GM18951 (cell line): ENCODE data around the gene EEF1AKMT2.

Source experiments
- POLR2A ChIP-seq: IDR thresholded peaks from 4 replicates; pipeline ENCODE4 v1.6.1; 2011; ENCODE audit warnings: mild to moderate bottlenecking; ENCODE audit not compliant: insufficient read length, insufficient read depth; ENCODE audit errors: extremely low read depth
- in situ Hi-C: fragments of 300-500 bp; cut with MboI; formaldehyde crosslinking; loops from one replicate; pipeline ENCODE4 v1.12.0; 2022; ENCODE audit warnings: low sequenced_read_pairs, mixed read lengths, inconsistent platforms; ENCODE audit not compliant: unreplicated experiment

The EEF1AKMT2 gene

DNA sequence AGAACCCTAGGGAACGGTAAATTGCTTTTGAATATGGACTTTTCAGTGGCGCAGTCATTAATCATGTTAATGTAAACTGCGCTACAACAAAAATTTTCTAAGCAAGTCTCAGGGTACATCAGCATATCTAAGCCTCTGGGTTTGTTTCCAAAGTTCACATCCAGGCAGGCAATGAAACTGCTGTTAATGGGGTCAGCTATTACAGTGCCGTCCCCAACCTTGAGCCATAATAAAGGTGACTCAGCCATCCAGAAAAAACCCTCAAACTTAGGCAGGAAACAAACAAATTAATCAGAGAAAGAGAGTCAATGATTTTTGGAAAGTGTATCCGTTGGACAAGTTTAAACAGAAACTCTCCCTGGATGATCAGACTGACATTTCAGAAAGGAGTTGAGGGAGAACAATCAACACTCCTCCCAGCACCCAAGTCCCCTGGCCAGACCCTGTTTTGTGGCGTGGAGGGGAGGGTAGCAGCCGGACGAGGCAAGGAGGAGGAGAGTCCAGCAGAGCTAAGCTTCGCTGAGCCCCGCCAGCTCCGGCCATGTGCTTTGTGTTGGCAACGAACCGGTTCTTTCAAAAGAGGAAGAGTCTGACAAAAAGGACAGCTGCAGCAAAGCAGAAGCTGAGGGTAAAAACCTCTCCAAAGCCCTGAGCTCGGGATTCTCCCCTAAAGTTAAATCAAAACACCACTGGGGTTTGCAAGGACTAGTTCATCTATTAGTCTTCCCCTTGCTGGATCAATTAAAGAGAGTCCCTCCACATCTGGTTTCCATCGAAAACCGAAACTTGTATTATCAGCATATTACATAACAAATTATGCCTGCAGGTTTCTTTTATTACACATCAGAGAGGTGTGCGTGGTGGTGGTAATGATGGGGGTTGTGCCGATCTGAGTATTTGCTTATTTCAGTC is 51.1 kb downstream of the EEF1AKMT2 start:
- in situ Hi-C loops: loop anchor here (10.0 kb wide), 1 partner anchor 206 kb away; no protein-coding TSS in a partner anchor
- no peak for TF ChIP-seq POLR2A

DNA sequence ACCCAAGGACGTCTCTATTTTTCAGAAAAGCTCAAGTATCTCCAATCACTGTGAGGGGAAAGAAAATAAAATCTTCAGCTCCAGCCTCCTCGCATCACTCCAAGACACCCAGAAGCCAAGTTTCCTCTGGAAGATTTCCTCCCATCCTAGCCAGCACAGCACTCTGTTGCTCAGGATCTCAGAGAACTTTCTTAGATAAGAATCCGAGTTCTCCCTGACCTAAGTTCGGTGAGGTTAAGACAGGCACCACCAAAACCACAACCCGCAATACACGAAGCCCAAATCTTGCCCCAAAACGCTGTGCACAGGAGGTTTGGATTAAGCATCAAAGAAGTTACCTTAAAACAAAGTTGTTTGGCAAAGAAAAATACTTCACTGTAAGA is 51.7 kb downstream of the EEF1AKMT2 start:
- TF ChIP-seq POLR2A: no peak
- in situ Hi-C loops: loop anchor here (10.0 kb wide), 1 partner anchor 205 kb away; no protein-coding TSS in a partner anchor

DNA sequence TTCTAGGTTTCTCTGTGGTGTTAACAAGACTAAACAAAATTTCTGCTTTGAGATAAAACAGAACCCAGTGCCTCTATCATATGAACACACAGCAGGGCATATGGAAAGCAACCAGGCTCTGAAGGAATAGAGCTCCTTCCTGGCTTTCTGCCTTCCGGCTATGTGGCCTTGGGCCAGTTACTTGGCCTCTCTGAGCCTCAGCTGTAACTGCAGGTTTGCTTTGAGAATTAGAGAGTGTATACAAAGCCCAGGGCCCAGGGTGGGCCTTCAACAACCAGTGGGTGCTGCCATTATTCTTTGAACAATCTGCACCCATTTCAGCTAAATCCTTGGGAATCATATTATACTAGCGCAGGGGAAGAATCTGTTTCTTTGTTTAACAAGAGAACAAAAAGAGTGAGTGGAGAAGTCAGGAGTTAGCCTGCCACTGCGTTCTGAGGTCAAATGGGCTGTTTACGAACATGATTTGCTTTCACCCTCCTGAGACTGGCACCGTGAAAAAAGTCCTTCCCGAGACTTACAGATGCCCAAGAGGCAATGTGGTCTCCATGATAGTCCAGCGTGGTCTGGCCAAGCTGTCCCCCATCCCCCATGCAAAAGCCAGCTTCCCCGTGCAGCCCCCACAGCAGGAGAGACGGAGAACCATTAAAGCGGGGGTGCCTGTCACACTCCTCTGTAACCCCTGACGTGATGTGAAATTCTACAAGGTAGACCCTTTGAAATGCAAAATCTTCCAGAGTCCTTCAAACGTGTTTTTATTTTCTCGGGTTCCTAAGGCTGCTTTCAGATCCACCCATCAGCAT is 52.4 kb downstream of the EEF1AKMT2 start:
- in situ Hi-C loops: no loop called here
- no peak for TF ChIP-seq POLR2A

DNA sequence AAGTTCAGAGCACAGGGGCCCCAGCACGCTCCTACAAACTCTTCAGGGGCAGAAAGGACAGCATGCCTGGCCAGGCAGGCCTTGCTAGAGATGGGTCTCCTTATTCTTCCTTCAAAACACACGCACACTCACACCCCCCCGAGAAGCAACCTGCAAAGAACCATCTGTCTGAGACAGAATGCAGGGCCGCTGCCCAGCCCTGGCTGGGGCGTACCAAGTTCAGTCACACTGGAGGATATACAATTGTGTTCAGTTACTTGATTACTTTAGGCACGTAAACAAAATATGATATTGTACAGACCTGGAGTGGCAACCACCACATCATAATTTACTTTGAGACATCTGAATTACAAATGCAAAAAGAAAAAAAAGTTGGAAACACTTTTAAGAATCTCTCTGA is 53.2 kb downstream of the EEF1AKMT2 start:
- in situ Hi-C loops: no loop called here
- TF ChIP-seq POLR2A: no peak

DNA sequence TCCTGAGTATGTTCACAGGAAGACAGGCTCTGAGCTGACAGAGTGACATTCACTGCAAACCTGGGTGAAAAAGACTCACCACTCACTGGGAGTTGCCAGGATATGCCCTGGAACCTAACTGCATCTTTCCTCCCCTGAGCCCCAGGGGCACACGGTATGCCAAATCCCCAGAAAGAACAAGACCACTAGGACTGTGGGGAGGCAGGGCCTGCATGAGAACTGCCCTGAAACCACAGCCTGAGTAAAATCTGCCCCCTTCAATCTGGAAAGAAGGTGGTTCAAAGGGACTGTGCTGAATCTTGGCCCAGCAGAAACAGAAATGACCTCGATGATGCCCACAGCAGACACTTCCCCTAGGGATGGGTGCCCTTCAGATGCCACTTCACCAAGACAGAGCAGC is 54.0 kb downstream of the EEF1AKMT2 start:
- TF ChIP-seq POLR2A: no peak
- in situ Hi-C loops: no loop called here

DNA sequence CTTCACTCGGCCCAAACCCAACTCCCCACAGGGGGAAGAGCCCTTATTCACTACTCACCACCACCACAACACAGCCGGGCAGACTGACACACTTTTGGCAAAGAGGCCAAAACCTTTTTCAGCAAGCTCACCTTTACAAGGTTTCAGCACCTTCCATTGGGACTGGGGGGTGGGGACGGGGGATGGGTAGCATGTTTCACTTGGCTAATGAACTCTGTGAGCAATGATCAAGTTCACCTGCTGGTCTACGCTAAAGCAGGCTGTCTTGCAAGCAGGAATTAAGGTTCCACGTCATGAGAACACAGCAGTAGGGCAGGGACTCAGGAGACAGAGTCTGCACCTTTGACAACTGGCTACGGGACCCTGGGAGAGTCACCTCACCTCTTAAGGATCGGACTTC is 54.5 kb downstream of the EEF1AKMT2 start:
- TF ChIP-seq POLR2A: no peak
- in situ Hi-C loops: no loop called here

DNA sequence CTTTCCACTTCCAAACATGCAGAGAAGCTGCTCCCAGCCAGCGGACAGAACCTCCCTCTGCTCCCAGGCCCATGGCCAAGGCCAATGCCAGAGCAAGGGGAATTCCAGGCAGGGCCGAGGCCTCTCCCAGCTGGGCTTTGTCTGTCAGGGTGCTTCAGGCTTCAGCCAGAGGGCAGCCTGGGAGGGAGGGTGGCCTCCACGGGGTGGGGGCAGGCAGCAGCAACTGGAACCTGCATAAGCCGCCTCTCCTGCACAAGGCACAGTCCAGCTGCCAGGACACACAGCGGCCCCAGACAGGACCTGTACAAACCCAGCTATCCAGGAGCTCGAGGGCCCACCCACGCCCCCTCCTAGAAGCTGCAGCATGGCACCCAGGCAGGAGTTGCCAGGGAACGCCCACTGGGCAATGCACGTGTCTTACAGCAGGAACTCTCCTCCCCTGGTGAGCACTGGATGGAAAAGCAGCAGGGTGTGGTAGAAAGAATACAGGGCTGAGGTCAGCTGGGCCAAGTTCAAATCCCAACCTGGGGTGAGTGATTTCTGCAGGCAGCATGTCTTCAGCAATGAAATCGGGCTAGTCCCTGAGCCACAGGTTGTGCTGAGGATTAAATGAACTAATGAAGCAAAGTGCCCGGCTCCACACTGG is 55.1 kb downstream of the EEF1AKMT2 start:
- no peak for TF ChIP-seq POLR2A
- in situ Hi-C loops: no loop called here

DNA sequence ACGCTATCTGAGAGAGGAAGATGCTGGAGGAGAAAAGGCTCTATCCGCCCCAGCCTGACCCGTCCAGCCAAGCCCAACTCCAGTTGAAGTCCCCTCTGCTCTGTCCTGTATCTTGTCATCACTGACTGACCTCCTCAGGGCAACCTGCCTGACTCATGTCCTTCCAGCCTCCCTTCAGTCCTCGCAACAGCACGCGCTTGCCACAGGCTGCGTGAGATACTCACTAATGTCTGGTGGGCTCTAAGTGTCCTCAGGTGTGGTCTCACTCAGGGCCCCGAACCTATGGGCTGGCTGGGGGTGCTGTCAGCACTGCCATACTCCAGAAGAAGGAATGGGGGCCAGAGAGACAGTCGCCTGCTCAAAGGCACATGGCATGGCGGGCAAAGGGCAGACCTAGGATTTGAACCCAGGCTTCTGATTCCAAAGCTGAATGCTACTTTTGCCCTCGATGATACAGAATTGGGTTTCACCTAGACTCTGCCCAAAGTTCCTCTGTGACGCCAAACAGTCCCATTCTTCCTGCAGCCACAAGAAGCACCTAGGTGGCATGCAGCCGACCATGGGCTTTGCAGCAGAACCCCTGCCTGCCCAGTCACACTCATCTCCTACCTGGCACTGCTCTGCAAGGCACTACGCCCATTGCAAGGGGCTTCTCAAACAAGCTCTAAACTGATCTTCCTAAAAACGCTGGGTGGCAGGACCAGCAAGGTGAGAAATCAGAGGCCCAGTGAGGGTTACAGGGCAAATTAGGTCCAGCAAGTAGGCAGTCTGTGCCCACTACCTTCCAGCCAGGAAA is 56.0 kb downstream of the EEF1AKMT2 start:
- in situ Hi-C loops: no loop called here
- TF ChIP-seq POLR2A: no peak

DNA sequence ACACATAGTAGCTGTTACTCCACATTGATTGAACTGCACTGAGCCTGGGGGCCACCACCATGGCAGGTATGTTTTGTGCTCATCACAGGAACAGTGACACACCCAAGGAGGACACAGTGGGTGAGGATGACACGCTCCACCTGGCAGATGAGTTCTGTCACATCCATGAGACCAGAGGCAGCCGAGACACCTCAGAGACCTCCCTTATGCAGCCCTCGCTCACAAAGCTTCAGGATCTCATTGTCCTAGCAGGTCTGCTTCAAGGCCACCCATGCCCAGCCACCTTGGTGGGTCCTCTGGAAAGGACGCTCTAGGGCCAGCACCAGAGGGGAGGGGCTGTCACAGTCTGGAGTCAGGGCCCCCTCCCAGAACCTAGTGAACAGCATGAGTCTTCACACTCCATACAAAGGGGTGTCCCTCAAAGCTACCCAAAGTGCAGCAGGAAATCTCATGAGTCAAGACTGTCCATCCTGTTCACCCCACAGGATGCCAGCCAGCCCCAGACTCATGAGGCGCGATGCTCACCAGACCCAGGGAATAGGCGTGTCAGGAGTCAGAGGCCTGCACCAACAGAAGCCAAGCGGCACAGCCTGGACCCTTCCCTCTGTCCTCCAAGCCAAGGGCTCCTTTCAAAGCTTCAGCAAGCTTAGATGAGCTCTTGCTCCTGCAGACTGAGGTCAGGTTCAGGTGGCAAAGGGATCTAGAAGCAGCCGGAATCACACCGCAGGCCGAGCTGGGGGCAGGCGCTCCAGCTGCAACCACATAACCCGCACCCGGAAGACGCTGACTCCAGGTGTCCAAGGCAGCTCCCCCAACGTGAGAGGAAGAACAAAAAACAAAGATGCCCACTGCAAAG is 57.1 kb downstream of the EEF1AKMT2 start:
- in situ Hi-C loops: no loop called here
- no peak for TF ChIP-seq POLR2A

DNA sequence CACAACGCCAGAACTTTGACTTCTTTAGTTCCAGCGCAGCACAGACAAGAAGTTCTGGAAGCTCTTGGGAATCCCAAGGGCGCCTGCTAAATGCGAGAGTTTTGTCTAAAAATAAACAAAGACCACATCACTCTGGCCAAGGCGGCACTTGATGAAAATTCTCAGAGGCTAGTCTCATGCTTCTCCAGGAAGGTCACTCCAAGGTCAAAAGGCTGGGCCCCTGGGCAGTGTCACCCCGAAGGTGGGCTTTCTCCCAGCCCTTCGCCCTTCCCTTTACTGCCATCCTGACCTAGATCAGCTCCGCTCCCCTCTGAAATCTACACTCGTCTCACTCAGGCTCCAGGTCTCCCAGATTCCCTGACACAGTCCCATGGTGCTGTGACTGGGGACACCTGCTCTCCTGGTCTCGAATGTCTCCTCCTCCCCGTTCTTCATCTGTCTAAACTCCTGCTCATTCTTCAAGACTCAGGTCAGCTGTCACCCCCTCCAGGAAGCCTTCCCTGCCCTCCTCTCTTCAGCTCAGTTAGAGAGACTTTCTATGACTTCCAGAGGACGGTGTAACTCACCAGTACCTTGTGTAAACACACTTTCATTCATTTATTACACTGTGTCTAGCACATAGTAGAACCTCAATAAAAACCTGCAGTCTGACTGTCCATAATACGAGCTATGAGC is 58.0 kb downstream of the EEF1AKMT2 start:
- TF ChIP-seq POLR2A: no peak
- in situ Hi-C loops: no loop called here

DNA sequence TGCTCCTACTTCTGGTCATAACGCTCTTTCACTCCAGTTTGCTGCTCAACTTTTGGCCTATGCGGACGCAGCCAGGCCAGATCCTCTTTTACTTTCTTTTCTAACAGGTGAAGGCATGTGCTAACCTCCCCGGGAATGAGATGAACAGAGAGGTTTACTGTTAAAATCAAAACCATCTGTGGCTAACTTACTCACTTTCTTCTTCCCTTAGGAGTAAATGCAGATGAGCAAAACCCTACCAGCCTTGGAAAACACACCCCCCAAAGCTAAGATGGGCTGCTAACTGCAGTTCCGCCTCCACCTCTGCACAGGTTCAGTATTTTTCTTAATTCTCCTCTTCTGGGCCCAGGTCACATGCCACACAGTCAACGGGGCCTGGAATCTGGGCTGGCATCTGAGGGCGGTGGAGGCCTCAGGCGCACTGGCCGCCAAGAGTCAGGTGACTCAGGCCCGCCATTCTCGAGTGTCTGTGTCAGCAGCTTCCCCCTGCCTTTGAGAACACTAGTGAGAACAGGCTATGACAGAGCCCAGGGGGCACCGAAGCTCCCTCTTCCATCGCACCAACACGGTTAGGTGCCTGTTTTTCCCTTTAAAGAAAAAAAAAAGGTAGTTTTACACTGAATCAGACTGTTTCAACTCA is 58.6 kb downstream of the EEF1AKMT2 start:
- no peak for TF ChIP-seq POLR2A
- in situ Hi-C loops: no loop called here
